OCI-LY3 (cell line): ENCODE data around the gene KRTAP13-4.

Experiments used
- H2AFZ ChIP-seq: fragments of 200-600, 300-600 bp; shearing (Covaris generic); 2 replicates; pipeline ENCODE4 v1.6.0; 2014; ENCODE audit warnings: antibody characterized with exemption, low read depth, low read length
- H3K27ac ChIP-seq: fragments of 200-600, 300-600 bp; sonication (generic); 2 replicates; pipeline ENCODE4 v1.5.1; 2014; ENCODE audit warnings: mild to moderate bottlenecking, low read length, moderate library complexity, mixed read lengths
- H3K27me3 ChIP-seq: fragments of 200-600, 300-600 bp; sonication (generic); 2 replicates; pipeline ENCODE4 v1.6.1; 2014; ENCODE audit warnings: low read depth, low read length, mixed read lengths
- H3K36me3 ChIP-seq: fragments of 200-600, 300-600 bp; sonication (generic); replicated peaks from 2 replicates; pipeline ENCODE3; 2014; ENCODE audit warnings: low read depth, low read length, mixed read lengths
- H3K4me1 ChIP-seq: fragments of 300-600, 200-600 bp; sonication (generic); 2 replicates; pipeline ENCODE4 v1.6.1; 2014; ENCODE audit warnings: low read length, mixed read lengths
- H3K4me2 ChIP-seq: fragments of 200-600, 300-600 bp; sonication (generic); 2 replicates; pipeline ENCODE4 v1.6.1; 2014; ENCODE audit warnings: low read length, mixed read lengths
- H3K4me3 ChIP-seq: fragments of 300-600, 200-600 bp; sonication (generic); 2 replicates; pipeline ENCODE4 v1.5.1; 2014; ENCODE audit warnings: antibody characterized with exemption, mild to moderate bottlenecking, low read length, moderate library complexity
- H3K79me2 ChIP-seq: fragments of 300-600, 200-600 bp; shearing (Covaris generic); 2 replicates; pipeline ENCODE4 v1.6.1; 2014; ENCODE audit warnings: mild to moderate bottlenecking, low read length, mixed read lengths
- H3K9ac ChIP-seq: fragments of 300-600, 200-600 bp; shearing (Covaris generic); 2 replicates; pipeline ENCODE4 v1.6.0; 2014; ENCODE audit warnings: mild to moderate bottlenecking, low read length, moderate library complexity
- H3K9me3 ChIP-seq: fragments of 200-600, 300-600 bp; shearing (Covaris generic); 2 replicates; pipeline ENCODE4 v1.6.1; 2014; ENCODE audit warnings: low read length, mixed read lengths; ENCODE audit not compliant: insufficient read depth
- H4K20me1 ChIP-seq: fragments of 200-600, 300-600 bp; sonication (generic); 2 replicates; pipeline ENCODE4 v1.6.1; 2016; ENCODE audit warnings: low read length, mixed read lengths; ENCODE audit not compliant: insufficient read depth
- EZH2phosphoT487 ChIP-seq: fragments of 200-600 bp; shearing (Covaris generic); IDR thresholded peaks from 2 replicates; pipeline ENCODE4 v1.6.1; 2018; ENCODE audit warnings: antibody characterized with exemption, mixed run types, low read depth
- TF ChIP-seq, protein P1 (sequence below): fragments of 200-600, 300-600 bp; sonication (generic); IDR thresholded peaks from 2 replicates; pipeline ENCODE4 v1.5.1; 2014; ENCODE audit warnings: antibody characterized with exemption, low read length, low read depth

The KRTAP13-4 gene

DNA sequence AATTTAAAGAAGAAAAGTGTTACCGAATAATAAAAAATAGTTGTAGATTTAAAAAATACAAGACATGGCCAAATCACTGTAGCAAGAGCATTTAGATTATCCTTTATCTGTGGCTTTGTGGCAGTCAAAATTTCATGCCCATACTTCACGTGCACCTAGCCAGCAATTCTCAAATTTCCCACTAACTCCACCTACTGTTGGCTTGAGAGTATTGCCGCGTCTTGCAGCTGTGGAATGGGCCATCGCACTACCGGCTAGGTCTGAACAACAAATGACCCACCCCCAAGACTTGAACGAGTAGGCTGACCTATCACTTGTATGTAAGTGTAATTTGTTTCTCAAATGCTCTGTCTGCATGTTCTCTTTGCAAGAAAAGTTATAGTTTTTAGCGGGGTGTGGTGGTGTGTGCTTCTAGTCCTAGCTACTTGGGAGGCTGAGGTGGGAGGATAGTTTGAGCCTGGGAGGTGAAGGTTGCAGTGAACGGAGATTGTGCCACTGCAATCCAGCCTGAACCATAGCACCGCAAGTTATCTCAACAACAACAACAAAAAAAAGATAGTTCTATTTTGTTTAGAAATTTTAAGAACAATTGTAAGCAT is 4.1 kb downstream of the KRTAP13-4 start:
- H2AFZ ChIP-seq = no peak overlapping the region
- no peaks in the 10 kb centered on the region for H4K20me1 ChIP-seq
- TF ChIP-seq, protein P1, sequence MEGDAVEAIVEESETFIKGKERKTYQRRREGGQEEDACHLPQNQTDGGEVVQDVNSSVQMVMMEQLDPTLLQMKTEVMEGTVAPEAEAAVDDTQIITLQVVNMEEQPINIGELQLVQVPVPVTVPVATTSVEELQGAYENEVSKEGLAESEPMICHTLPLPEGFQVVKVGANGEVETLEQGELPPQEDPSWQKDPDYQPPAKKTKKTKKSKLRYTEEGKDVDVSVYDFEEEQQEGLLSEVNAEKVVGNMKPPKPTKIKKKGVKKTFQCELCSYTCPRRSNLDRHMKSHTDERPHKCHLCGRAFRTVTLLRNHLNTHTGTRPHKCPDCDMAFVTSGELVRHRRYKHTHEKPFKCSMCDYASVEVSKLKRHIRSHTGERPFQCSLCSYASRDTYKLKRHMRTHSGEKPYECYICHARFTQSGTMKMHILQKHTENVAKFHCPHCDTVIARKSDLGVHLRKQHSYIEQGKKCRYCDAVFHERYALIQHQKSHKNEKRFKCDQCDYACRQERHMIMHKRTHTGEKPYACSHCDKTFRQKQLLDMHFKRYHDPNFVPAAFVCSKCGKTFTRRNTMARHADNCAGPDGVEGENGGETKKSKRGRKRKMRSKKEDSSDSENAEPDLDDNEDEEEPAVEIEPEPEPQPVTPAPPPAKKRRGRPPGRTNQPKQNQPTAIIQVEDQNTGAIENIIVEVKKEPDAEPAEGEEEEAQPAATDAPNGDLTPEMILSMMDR = peak; percentile 57
- TF ChIP-seq EZH2phosphoT487 = no peak
- peak overlapping the region; percentile 53 for H3K4me2 ChIP-seq
- H3K79me2 ChIP-seq = no peaks in the 10 kb centered on the region
- H3K27me3 ChIP-seq = no peaks in the 10 kb centered on the region
- H3K36me3 ChIP-seq = no peaks in the 10 kb centered on the region
- H3K9me3 ChIP-seq = no peaks in the 10 kb centered on the region
- no peak overlapping the region for H3K27ac ChIP-seq
- no peak overlapping the region for H3K4me3 ChIP-seq
- H3K9ac ChIP-seq = no peak overlapping the region
- H3K4me1 ChIP-seq = no peaks in the 10 kb centered on the region

DNA sequence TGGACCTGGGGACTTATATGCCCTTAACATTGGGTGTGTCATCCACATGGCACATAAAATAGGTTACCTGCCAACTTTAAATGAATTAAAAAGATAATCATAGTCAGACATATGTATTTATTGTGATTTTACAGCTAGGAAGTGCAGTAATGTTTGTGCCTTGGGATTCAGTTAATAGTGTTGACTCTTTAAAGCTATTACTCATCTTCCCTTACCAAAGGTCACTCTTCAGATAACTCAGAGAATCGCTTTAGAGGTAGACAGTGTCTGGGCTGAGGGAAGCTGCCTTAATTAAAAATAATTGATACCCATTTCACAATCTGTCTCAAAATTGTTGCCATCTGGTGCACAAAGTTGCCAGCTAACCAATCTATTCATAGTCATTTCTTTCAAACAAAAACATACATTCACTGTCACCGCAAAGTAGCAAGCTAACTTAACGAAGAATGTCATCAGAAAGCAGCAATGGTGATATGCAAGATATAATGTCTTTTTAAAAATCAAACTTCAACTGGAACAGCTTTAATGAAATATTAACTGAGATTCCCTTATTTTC is 7.1 kb downstream of the KRTAP13-4 start:
- Histone ChIP-seq H3K27me3 (no peaks in the 10 kb centered on the region), H3K36me3 (no peaks in the 10 kb centered on the region)

DNA sequence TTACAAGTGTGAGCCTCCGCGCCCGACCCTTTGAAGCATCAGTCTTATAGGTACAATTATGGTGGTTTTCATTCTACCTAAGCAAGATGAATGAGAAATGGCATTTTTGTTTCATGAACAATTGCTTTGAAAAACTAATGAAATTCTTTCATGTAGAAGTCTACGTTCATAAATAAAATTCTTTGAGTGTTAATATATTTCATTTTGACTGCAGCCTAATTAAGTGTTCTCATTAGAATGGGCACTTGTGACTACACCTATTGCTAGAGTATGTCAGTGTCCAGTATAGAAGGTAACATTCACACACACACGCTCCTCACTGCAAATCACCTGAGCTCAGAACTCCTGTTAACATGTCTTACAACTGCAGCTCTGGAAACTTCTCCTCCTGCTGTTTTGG is 10.0 kb downstream of the KRTAP13-4 start, which contains the start of gene KRTAP15-1:
Gene KRTAP15-1 (plus strand): TSS at position 301 of the 400 bp plus-strand sequence. CDS start 53 bp downstream, at position 354.
- Histone ChIP-seq H4K20me1 (no peaks in the 10 kb centered on the region), H3K27ac (no peak within 1 kb of the TSS), H3K36me3 (no peaks in the 10 kb centered on the region), H3K27me3 (no peaks in the 10 kb centered on the region), H3K4me1 (no peaks in the 10 kb centered on the region), H3K4me3 (no peak within 1 kb of the TSS), H3K4me2 (no peak within 1 kb of the TSS), H2AFZ (no peak within 1 kb of the TSS), H3K9ac (no peak within 1 kb of the TSS), H3K9me3 (no peaks in the 10 kb centered on the region), H3K79me2 (no peaks in the 10 kb centered on the region)
- TF ChIP-seq, protein P1 = no peak
- TF ChIP-seq EZH2phosphoT487 = no peak

More for the DNA sequence above, 7.1 kb downstream of the KRTAP13-4 start:
- H3K4me1 ChIP-seq = no peaks in the 10 kb centered on the region
- TF ChIP-seq EZH2phosphoT487 = no peak
- TF ChIP-seq, protein P1 = no peak
- H3K4me3 ChIP-seq = no peak overlapping the region
- H3K27ac ChIP-seq = no peak overlapping the region
- H3K4me2 ChIP-seq = no peak overlapping the region
- no peaks in the 10 kb centered on the region for H3K79me2 ChIP-seq
- H4K20me1 ChIP-seq = no peaks in the 10 kb centered on the region
- H3K9ac ChIP-seq = no peak overlapping the region
- H2AFZ ChIP-seq = no peak overlapping the region
- H3K9me3 ChIP-seq = no peaks in the 10 kb centered on the region

DNA sequence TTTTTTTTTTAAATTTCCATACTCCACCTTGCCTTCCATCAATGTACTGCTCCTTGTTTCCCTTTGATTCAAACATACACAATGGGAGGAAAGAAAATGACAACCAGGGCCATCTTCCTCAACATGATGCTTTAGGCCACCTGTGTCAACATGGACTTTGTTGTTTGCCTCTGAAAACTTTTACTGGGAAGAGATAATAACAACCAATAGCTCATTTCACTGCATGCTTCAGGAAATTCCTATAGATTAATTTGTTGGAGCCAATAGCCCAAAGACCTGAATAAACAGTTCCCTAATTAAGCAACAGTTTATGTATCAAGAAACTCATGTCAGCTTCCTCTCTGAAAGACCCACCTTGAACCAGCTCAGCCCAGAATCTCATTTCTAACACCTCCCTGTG is 13.2 kb downstream of the KRTAP13-4 start:
- TF ChIP-seq, protein P1 = no peak
- no peak for TF ChIP-seq EZH2phosphoT487
- Histone ChIP-seq H3K79me2 (no peaks in the 10 kb centered on the region), H2AFZ (no peak overlapping the region), H3K4me3 (no peak overlapping the region), H3K27ac (no peak overlapping the region), H4K20me1 (no peaks in the 10 kb centered on the region), H3K9me3 (no peaks in the 10 kb centered on the region), H3K4me2 (no peak overlapping the region), H3K36me3 (no peaks in the 10 kb centered on the region), H3K9ac (no peak overlapping the region), H3K4me1 (no peaks in the 10 kb centered on the region; the same call in 1 of the 2 replicates), H3K27me3 (no peaks in the 10 kb centered on the region)
